HUES48 (cell line): ENCODE results near the gene KLHL6.
A peak's percentile ranks its signal among the peaks of the same experiment; 100 is the strongest.
"Not testable (repeated sequence)": the region's sequence is repeated elsewhere in the genome, so short reads cannot be mapped to it uniquely, and the experiment has no call there.

Source experiments
- H3K27ac ChIP-seq: one replicate; pipeline ENCODE4 v1.7.0; 2013; ENCODE audit warnings: low read depth, low read length, inconsistent platforms
- H3K27me3 ChIP-seq: 2 replicates; pipeline ENCODE4 v1.6.1; 2013; ENCODE audit warnings: mild to moderate bottlenecking, low read length; ENCODE audit not compliant: control insufficient read depth, insufficient read depth
- H3K36me3 ChIP-seq: 2 replicates; pipeline ENCODE4 v1.6.1; 2013; ENCODE audit warnings: low read length; ENCODE audit not compliant: control insufficient read depth, insufficient read depth
- H3K4me1 ChIP-seq: 2 replicates; pipeline ENCODE4 v1.6.1; 2013; ENCODE audit warnings: mild to moderate bottlenecking, low read length; ENCODE audit not compliant: control insufficient read depth, insufficient read depth
- H3K4me3 ChIP-seq: 2 replicates; pipeline ENCODE4 v1.5.1; 2013; ENCODE audit warnings: mild to moderate bottlenecking, low read depth, low read length
- H3K9ac ChIP-seq: 2 replicates; pipeline ENCODE4 v1.6.1; 2013; ENCODE audit warnings: mild to moderate bottlenecking, low read depth, low read length, moderate library complexity
- H3K9me3 ChIP-seq: 2 replicates; pipeline ENCODE4 v1.6.1; 2013; ENCODE audit warnings: low read length; ENCODE audit not compliant: control insufficient read depth, insufficient read depth

The KLHL6 gene

DNA sequence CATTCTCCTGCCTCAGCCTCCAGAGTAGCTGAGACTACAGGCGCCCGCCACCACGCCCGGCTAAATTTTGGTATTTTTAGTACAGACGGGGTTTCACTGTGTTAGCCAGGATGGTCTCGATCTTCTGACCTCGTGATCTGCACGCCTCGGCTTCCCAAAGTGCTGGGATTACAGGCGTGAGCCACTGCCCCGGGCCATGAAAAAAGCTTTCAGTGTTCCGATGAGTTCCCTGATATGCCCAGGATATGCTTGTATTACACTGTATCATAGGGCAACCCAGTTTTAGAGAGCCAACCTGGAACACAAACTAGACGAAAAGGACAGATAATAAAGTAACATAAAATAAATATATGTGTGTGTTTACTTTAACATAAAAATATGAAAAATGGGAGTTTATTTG, 89.8 kb downstream of the KLHL6 start:
- not testable (repeated sequence) for H3K4me1 ChIP-seq, H3K9me3 ChIP-seq, H3K27me3 ChIP-seq, H3K36me3 ChIP-seq, H3K9ac ChIP-seq, H3K27ac ChIP-seq, H3K4me3 ChIP-seq

DNA sequence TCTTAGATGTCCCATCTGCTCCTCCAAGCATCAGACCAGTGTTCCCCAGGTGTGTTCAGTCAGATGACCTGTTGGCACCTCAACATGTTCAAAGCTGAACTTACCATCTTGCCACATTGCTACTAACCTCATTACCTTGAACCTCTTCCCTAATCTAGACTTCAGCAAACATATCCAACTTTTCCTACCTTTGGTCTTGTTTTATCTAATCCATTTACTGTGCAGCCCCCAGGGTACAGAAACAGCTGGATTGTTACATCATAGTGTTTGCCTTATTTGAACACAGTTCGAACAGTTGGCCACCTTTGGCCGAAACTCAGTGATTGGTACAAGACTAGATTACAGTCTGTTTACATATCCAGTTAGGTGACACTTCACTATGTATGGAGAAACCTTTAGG, 91.0 kb downstream of the KLHL6 start:
- no peaks in the 10 kb centered on the region for H3K36me3 ChIP-seq
- no peaks in the 10 kb centered on the region; the same call in 1 of the 2 replicates for H3K9me3 ChIP-seq
- no peak overlapping the region for H3K4me3 ChIP-seq
- H3K27me3 ChIP-seq: no peaks in the 10 kb centered on the region
- no peak overlapping the region for H3K9ac ChIP-seq
- peaks cover 6% of the 10 kb centered on the region; the same call in 1 of the 2 replicates for H3K4me1 ChIP-seq
- no peak overlapping the region for H3K27ac ChIP-seq

DNA sequence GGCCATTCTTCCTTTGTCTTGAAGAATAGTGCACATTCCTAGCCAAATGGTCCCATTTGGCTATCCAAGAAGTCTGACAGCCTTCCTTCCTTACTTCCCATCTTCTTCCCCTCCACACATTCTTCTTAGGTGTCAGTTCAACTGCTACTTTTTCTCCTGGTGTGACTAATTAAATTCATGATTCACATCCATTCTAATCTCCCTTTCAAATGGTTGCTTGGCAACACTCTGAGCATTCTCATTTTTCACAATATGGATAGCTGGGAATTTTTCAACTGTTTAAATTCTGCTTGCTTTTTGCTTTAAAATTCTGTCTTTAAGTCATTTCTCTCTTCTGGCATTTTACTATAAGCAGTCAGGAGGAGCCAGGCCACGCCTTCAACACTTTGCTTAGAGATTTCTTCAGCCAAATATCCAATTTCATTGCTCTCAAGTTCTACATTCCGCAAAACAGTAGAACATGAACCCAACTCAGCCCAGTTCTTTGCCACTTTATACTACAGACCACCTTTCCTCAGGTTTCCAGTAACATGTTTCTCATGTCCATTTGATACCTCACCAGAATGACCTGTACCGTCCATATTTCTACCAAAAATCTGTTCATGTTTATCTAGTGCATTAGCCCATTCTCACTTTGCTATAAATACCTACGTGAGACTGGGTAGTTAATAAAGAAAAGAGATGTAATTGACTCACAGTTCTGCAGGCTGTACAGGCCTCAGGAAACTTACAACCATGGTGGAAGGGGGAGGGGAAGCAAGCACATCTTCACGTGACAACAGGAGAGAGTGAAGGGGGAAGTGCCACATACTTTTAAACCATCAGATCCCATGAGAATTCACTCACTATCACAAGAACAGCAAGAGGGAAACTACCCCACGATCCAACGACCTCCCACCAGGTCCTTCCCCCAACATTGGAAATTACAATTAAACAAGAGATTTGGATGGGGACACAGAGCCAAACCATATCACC, 95.1 kb downstream of the KLHL6 start:
- Histone ChIP-seq H3K9ac (no peak overlapping the region), H3K27me3 (no peaks in the 10 kb centered on the region), H3K36me3 (peaks cover 5% of the 10 kb centered on the region), H3K27ac (no peak overlapping the region), H3K9me3 (no peaks in the 10 kb centered on the region; the same call in 1 of the 2 replicates), H3K4me1 (peaks cover 8% of the 10 kb centered on the region; the same call in 1 of the 2 replicates), H3K4me3 (no peak overlapping the region)

DNA sequence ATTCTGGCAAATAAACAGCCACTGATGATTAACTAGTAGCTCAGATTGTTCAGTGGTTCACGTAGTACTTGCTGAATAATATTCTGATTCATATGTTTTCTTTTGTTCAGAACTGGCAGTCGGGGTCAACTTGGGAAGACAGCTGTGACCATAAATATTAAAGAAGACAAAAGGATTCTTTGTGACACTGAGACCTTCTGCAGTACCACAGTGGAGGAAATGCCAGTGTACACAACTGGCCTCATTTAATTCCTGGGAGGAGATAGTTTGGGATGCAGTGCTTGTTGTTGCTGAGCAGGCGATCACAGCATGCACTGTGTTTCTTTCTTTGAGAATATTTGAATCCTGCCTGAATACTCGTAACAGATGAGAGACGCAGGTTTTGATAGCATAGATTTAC, 100.4 kb downstream of the KLHL6 start:
- H3K27ac ChIP-seq: no peak overlapping the region
- peaks cover 36% of the 10 kb centered on the region for H3K36me3 ChIP-seq
- H3K27me3 ChIP-seq: no peaks in the 10 kb centered on the region
- no peak overlapping the region for H3K4me3 ChIP-seq
- peaks cover 8% of the 10 kb centered on the region; the same call in 1 of the 2 replicates for H3K4me1 ChIP-seq
- H3K9ac ChIP-seq: no peak overlapping the region
- no peaks in the 10 kb centered on the region for H3K9me3 ChIP-seq

DNA sequence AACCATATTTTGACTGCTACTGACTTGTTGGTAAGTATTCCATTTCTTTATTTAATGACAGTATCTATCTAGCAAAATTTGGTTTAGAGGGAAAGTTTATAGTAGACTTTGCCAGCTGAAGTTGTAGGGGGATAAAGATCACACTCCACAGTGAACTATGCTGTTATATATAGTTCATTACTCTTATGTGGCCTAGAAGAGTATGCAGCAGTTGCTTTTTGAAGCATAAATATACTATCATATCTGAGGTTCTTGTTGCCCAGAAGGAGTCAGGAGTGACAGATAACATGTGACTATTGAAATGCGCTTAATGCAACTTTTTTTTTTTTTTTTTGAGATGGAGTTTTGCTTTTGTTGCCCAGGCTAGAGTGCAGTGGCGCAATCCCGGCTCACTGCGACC, 101.4 kb downstream of the KLHL6 start:
- Histone ChIP-seq H3K4me3 (no peak overlapping the region), H3K9me3 (no peaks in the 10 kb centered on the region), H3K4me1 (no peaks in the 10 kb centered on the region), H3K27ac (no peak overlapping the region), H3K9ac (no peak overlapping the region), H3K27me3 (no peaks in the 10 kb centered on the region), H3K36me3 (peaks cover 36% of the 10 kb centered on the region)

DNA sequence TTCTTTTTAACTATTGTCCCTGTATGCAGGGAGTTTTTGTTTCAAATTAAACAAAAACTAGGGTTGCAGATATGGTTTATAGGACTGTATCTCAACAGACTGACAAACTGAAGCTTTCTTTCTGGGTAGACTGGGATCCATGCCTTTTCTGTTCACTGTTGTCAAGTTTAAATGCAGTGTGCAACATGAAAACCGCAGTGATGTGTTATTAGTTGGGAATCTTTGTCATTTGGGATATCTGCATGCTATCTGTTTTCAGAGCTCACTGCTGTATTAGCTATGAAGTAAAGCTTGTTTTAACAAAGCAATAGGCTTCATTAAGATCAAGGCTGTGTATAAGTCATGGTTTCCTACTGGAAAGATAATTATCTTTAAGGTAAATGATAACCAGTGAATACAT, 105.7 kb downstream of the KLHL6 start:
- H3K9ac ChIP-seq: no peak overlapping the region
- no peak overlapping the region for H3K27ac ChIP-seq
- H3K36me3 ChIP-seq: peaks cover 25% of the 10 kb centered on the region
- H3K4me1 ChIP-seq: 0 out of 2 replicates have a peak, but pooled peaks cover 3% of the 10 kb centered on the region
- 0 out of 2 replicates have a peak overlapping the region, but pooled peaks have one; percentile 27 for H3K4me3 ChIP-seq
- no peaks in the 10 kb centered on the region for H3K9me3 ChIP-seq
- H3K27me3 ChIP-seq: no peaks in the 10 kb centered on the region

DNA sequence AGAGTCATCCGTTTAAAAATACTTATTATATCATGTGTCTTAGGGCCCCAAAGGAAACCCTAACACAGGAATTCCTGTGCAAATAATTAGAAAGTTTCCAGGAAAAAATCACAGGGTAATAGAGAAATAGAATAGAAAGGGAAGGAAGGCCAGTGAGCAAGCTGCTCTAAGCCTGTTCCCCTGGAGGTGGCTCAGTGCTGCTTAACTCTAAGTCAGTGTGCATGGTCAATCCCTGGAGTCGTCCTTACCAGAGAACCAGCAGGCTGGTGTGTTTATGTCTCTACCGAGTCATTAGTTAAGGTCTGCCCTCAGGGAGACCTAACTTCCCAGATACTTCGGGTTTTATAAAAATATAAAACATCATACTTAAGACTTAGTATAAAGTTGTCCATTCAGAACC, 106.1 kb downstream of the KLHL6 start:
- peak overlapping the region; percentile 27; the same call in 1 of the 2 replicates for H3K4me3 ChIP-seq
- no peaks in the 10 kb centered on the region for H3K27me3 ChIP-seq
- H3K9me3 ChIP-seq: peaks cover 4% of the 10 kb centered on the region
- 0 out of 2 replicates have a peak, but pooled peaks cover 3% of the 10 kb centered on the region for H3K4me1 ChIP-seq
- no peak overlapping the region for H3K27ac ChIP-seq
- H3K9ac ChIP-seq: no peak overlapping the region
- H3K36me3 ChIP-seq: peaks cover 22% of the 10 kb centered on the region

DNA sequence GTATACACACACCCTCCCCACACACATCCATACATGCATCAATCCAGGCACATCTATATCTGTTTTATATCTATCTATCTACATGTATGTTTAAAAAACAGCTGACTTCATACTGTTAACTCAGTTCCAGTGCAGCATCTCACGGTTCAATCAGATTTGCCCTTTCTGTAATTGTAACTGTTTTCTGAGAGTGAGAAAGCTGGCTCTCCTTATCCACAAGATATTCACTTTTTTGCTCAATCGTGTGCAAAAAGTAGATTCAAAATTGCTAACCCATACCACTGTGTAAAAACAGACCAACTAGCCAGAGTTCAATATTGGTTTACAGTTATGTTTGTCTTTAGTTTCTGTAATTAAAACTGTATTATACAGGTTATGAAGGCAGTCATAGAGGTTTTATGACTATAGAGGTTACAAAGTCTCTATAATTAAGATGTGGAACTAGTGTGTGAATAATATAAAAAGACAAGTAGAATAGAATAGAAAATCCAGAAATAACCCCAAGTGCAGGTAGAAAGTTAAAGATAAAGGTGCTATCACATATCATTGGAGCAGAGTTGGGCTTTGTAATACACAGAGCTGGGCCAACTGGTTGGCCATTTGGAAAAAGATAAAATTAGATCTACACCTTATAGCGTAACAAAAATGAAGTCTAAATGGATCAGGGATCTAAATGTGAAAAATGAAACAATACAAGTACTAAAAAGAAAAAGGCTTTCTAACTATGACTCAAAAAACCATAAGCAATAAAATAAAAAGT, 107.0 kb downstream of the KLHL6 start:
- Histone ChIP-seq H3K36me3 (peaks cover 15% of the 10 kb centered on the region), H3K27ac (no peak overlapping the region), H3K4me1 (0 out of 2 replicates have a peak, but pooled peaks cover 3% of the 10 kb centered on the region), H3K9ac (no peak overlapping the region), H3K4me3 (peak overlapping the region; percentile 95), H3K9me3 (peaks cover 12% of the 10 kb centered on the region), H3K27me3 (no peaks in the 10 kb centered on the region)

DNA sequence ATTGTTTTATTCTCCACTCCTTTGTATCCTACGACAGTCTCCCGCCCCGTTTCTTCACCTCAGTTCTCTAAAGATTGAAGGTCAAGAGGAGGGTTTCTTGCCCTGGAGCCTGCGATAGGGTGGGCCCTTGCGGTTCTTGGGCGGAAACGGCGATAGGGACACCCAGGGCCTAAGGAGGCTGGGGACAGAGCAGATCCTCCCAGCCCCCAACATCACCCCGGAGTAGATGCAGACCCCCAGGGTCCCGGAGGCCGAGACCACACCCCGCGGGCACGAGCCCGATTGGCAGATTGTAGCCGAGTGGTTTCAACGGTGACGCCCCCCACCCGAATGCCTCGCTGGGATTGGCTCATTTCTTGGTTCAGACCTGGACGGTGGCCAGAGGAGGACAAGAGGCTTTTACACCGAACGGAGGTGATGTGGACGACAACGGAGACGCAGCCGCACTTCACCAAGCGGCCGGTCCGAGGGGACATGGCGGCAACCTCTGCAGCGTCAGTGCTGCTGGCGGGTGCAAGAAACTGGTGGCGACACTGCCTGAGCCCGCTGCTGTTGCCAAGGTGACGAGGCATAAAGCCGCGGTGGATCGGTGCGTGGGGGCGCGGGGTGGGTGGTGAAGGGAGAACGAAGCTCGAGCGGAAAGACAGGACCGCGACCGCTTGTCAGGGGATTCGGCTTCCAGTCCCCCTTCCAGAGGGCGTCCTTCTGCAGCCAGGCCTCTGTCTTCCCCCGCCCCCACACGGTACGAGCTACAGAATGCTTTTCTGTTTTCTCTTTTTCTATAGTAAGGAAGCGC, 108.1 kb downstream of the KLHL6 start:
- Histone ChIP-seq H3K9ac (peak overlapping the region; percentile 81), H3K36me3 (peaks cover 5% of the 10 kb centered on the region), H3K9me3 (peaks cover 19% of the 10 kb centered on the region), H3K4me3 (peak overlapping the region; percentile 95), H3K27ac (peak overlapping the region; percentile 87), H3K27me3 (no peaks in the 10 kb centered on the region), H3K4me1 (0 out of 2 replicates have a peak, but pooled peaks cover 3% of the 10 kb centered on the region)

DNA sequence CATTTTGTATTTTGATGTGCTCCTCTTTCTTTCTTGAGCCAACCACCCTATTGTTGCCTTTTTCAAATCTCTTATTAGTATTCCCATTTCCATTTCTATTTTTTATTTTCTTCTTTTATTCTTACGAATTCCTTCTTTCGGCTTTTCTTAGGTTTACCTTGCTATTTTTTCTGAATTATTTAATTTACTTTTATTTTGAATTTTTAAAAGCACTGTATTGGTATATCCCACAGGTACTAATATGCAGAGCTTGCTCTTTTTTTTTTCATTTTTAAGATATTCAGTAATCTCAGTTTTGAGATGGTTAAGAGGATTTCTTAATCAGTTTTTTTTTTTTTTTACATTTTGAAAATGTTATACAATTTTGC, 108.7 kb downstream of the KLHL6 start:
- peak overlapping the region; percentile 95 for H3K4me3 ChIP-seq
- no peaks in the 10 kb centered on the region for H3K27me3 ChIP-seq
- H3K36me3 ChIP-seq: no peaks in the 10 kb centered on the region
- H3K9ac ChIP-seq: peak overlapping the region; percentile 81; the same call in 1 of the 2 replicates
- H3K9me3 ChIP-seq: peaks cover 19% of the 10 kb centered on the region
- 0 out of 2 replicates have a peak, but pooled peaks cover 3% of the 10 kb centered on the region for H3K4me1 ChIP-seq
- peak overlapping the region; percentile 87 for H3K27ac ChIP-seq
